ENCODE measurements around the gene TMEM158.

TMEM158 gene

GRCh38 chr3:45225465-45226205 is 452 bp downstream of the TMEM158 start:
- H3K4me2 ChIP-seq (ENCODE audit: low read depth, low read length): peak overlapping the region; percentile 73
- peak overlapping the region; percentile 56; the same call in 1 of the 2 replicates for H3K4me3 ChIP-seq (ENCODE audit: low read length)
- H3K36me3 ChIP-seq (replicated peaks; ENCODE audit: insufficient read depth, low read length): no peaks in the 10 kb centered on the region
- H4K20me1 ChIP-seq (ENCODE audit: insufficient read depth, low read length): no peaks in the 10 kb centered on the region
- H3K9me2 ChIP-seq (replicated peaks; ENCODE audit: insufficient read depth, low read length): no peaks in the 10 kb centered on the region
- DNase-seq: peak; percentile 54
- no peaks in the 10 kb centered on the region for H3K4me1 ChIP-seq (ENCODE audit: low read length)
- TF ChIP-seq EZH2 (optimal IDR thresholded peaks at IDR 0.05; ENCODE audit: low read depth, low read length) (no peak), EZH2phosphoT487 (IDR thresholded peaks at IDR 0.05; ENCODE audit: low read length) (no peak), CTCF (IDR thresholded peaks at IDR 0.05; ENCODE audit: low read length) (no peak)
- peaks cover 31% of the 10 kb centered on the region for H3K27me3 ChIP-seq (replicated peaks; ENCODE audit: insufficient read depth, low read length)
- H3K9me3 ChIP-seq (replicated peaks; ENCODE audit: insufficient read depth, low read length): no peaks in the 10 kb centered on the region
- H3K27ac ChIP-seq (ENCODE audit: low read length): no peak overlapping the region
- H3K9ac ChIP-seq (ENCODE audit: low read length): no peak overlapping the region
- no peak overlapping the region for H2AFZ ChIP-seq (ENCODE audit: low read length)
- no peaks in the 10 kb centered on the region for H3K79me2 ChIP-seq (ENCODE audit: low read length)
- no peaks in the 10 kb centered on the region for H3F3A ChIP-seq (ENCODE audit: insufficient read depth, low read length)

- Histone ChIP-seq H4K20me1 (ENCODE audit: insufficient read depth, low read length) (no peaks in the 10 kb centered on the region), H3K4me2 (ENCODE audit: low read depth, low read length) (peak overlapping the region; percentile 73), H3K27ac (ENCODE audit: low read length) (no peak overlapping the region), H3F3A (ENCODE audit: insufficient read depth, low read length) (no peaks in the 10 kb centered on the region), H3K36me3 (replicated peaks; ENCODE audit: insufficient read depth, low read length) (no peaks in the 10 kb centered on the region), H3K9me3 (replicated peaks; ENCODE audit: insufficient read depth, low read length) (no peaks in the 10 kb centered on the region), H3K79me2 (ENCODE audit: low read length) (no peaks in the 10 kb centered on the region), H3K9ac (ENCODE audit: low read length) (no peak overlapping the region), H3K4me3 (ENCODE audit: low read length) (peak overlapping the region; percentile 56; the same call in 1 of the 2 replicates), H3K9me2 (replicated peaks; ENCODE audit: insufficient read depth, low read length) (no peaks in the 10 kb centered on the region), H3K27me3 (replicated peaks; ENCODE audit: insufficient read depth, low read length) (peaks cover 31% of the 10 kb centered on the region), H2AFZ (ENCODE audit: low read length) (no peak overlapping the region), H3K4me1 (ENCODE audit: low read length) (no peaks in the 10 kb centered on the region)
- TF ChIP-seq CTCF (IDR thresholded peaks at IDR 0.05; ENCODE audit: low read length) (peak; percentile 35), EZH2 (optimal IDR thresholded peaks at IDR 0.05; ENCODE audit: low read depth, low read length) (no peak)
- DNase-seq: peak; percentile 42
Observed at GRCh38 chr3:45224824-45225464, 1.1 kb downstream of the TMEM158 start.

DNA sequence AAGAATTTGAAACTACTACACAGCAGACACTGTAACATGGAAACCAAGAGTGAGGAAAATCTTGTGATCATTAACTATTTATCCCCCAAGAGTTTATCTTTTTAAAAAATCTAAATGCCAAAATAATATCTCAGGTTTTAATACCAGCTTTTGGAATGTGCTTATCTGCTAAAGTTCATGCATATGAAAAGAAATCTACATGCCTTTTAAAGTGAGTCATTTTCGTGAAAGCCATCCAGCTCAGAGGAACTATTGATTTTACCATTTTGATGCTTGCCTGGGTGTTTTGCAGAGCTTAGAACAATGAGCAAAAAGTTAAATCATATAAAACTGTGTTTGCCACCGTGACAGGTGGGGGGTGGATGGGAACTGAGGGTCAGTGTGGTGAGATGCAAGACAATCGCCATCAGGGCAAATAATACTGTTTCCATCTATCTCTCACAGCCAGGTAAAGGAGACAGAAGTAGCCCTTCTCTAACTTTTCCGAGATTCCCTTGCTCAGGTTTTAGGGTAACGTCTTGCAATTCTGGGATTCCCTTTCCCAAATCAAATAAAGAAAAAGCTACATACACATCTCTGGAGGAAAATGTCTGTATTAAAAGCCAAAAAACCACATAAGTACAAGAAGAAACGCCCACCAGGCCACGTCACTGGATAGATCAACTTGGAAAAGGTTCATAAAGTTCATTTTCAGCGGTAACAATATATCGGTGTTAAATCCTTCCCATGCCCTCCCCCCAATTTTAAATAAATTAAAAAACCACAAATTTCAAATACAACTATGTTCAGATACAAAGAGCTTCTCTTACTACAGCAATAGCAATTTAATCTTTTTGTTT is 2.0 kb downstream of the TMEM158 start:
- Histone ChIP-seq H3K36me3 (replicated peaks; ENCODE audit: insufficient read depth, low read length) (no peaks in the 10 kb centered on the region), H3K79me2 (ENCODE audit: low read length) (no peaks in the 10 kb centered on the region), H2AFZ (ENCODE audit: low read length) (no peak overlapping the region), H3F3A (ENCODE audit: insufficient read depth, low read length) (no peaks in the 10 kb centered on the region), H3K4me1 (ENCODE audit: low read length) (no peaks in the 10 kb centered on the region), H4K20me1 (ENCODE audit: insufficient read depth, low read length) (no peaks in the 10 kb centered on the region), H3K27ac (ENCODE audit: low read length) (no peak overlapping the region), H3K4me2 (ENCODE audit: low read depth, low read length) (no peak overlapping the region), H3K9me2 (replicated peaks; ENCODE audit: insufficient read depth, low read length) (no peaks in the 10 kb centered on the region), H3K27me3 (replicated peaks; ENCODE audit: insufficient read depth, low read length) (peaks cover 31% of the 10 kb centered on the region), H3K9me3 (replicated peaks; ENCODE audit: insufficient read depth, low read length) (no peaks in the 10 kb centered on the region), H3K4me3 (ENCODE audit: low read length) (no peak overlapping the region), H3K9ac (ENCODE audit: low read length) (no peak overlapping the region)
- DNase-seq: no peak
- TF ChIP-seq EZH2phosphoT487 (IDR thresholded peaks at IDR 0.05; ENCODE audit: low read length) (no peak), CTCF (IDR thresholded peaks at IDR 0.05; ENCODE audit: low read length) (no peak), EZH2 (optimal IDR thresholded peaks at IDR 0.05; ENCODE audit: low read depth, low read length) (no peak)
